ENCODE measurements around the gene MGA.

DNA sequence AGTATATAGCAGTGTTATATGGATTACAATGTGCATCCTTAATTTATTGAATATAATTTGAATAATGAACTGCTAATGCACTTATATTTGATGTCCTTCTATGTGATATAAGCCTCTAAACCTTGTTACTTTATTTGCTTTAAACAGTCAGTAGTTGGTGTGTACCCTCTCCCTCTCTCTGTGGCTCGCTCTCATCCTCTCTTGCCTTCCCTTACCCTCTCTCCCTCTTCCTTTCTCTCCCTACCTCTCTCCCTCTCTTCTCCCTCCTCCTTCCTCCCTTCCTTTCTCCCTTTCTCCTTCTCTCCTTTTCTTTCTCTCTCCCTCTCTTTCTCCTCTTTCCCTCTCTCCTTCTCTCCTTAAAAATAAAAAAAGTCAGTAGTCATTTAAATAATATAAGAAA is 28.9 kb downstream of the MGA start:
- TF ChIP-seq, protein P1, sequence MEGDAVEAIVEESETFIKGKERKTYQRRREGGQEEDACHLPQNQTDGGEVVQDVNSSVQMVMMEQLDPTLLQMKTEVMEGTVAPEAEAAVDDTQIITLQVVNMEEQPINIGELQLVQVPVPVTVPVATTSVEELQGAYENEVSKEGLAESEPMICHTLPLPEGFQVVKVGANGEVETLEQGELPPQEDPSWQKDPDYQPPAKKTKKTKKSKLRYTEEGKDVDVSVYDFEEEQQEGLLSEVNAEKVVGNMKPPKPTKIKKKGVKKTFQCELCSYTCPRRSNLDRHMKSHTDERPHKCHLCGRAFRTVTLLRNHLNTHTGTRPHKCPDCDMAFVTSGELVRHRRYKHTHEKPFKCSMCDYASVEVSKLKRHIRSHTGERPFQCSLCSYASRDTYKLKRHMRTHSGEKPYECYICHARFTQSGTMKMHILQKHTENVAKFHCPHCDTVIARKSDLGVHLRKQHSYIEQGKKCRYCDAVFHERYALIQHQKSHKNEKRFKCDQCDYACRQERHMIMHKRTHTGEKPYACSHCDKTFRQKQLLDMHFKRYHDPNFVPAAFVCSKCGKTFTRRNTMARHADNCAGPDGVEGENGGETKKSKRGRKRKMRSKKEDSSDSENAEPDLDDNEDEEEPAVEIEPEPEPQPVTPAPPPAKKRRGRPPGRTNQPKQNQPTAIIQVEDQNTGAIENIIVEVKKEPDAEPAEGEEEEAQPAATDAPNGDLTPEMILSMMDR (IDR thresholded peaks at IDR 0.05) = no peak
- TF ChIP-seq POLR2A (IDR thresholded peaks at IDR 0.05) = no peak
